Hippocampal formation (tissue), 2 donors: ENCODE results near the gene WFDC8.
"Not testable (repeated sequence)": the region's sequence is repeated elsewhere in the genome, so short reads cannot be mapped to it uniquely, and the experiment has no call there.

Experiments used
- DNase-seq, 2 donors: peaks; one replicate each; lab custom pipeline; 2025; lab: John Stamatoyannopoulos, UW

Gene WFDC8

GRCh38 chr20:45579184-45579583 is at the start of gene WFDC8:
WFDC8 (minus strand) TSS chr20:45579284; CDS start chr20:45579247, 37 bp downstream.
- no peak for DNase-seq

GRCh38 chr20:45626540-45626939 is 47.5 kb upstream of the WFDC8 start:
- no peak for DNase-seq

- DNase-seq: no peak
Observed at GRCh38 chr20:45621593-45621992, 42.5 kb upstream of the WFDC8 start.

GRCh38 chr20:45617591-45617990 is 38.5 kb upstream of the WFDC8 start:
- DNase-seq: no peak

- no peak for DNase-seq
Observed at GRCh38 chr20:45612314-45612713, 33.2 kb upstream of the WFDC8 start.

- no peak for DNase-seq
Observed at GRCh38 chr20:45611054-45611453, 32.0 kb upstream of the WFDC8 start.

GRCh38 chr20:45607810-45608209 is 28.7 kb upstream of the WFDC8 start:
- DNase-seq: no peak

- no peak for DNase-seq
Observed at GRCh38 chr20:45595235-45595634, 16.2 kb upstream of the WFDC8 start.

- no peak for DNase-seq
Observed at GRCh38 chr20:45593498-45593897, 14.4 kb upstream of the WFDC8 start.

GRCh38 chr20:45592574-45593189 is 13.6 kb upstream of the WFDC8 start:
- DNase-seq: no peak

- DNase-seq: no peak
Observed at GRCh38 chr20:45589725-45590124, 10.6 kb upstream of the WFDC8 start.

- no peak for DNase-seq
Observed at GRCh38 chr20:45588800-45589199, 9.7 kb upstream of the WFDC8 start.

- DNase-seq: not testable (repeated sequence)
Observed at GRCh38 chr20:45585986-45586385, 6.9 kb upstream of the WFDC8 start.

- DNase-seq: not testable (repeated sequence)
Observed at GRCh38 chr20:45584294-45584693, 5.2 kb upstream of the WFDC8 start.

- DNase-seq: no peak
Observed at GRCh38 chr20:45583502-45583901, 4.4 kb upstream of the WFDC8 start.

- no peak for DNase-seq
Observed at GRCh38 chr20:45581702-45582101, 2.6 kb upstream of the WFDC8 start.

- DNase-seq: no peak
Observed at GRCh38 chr20:45578231-45578630, 853 bp downstream of the WFDC8 start.

GRCh38 chr20:45576995-45577394 is 2.1 kb downstream of the WFDC8 start:
- DNase-seq: no peak

- DNase-seq: no peak
Observed at GRCh38 chr20:45575931-45576330, 3.2 kb downstream of the WFDC8 start.

GRCh38 chr20:45569650-45570049 is 9.4 kb downstream of the WFDC8 start:
- not testable (repeated sequence) for DNase-seq

- DNase-seq: no peak
Observed at GRCh38 chr20:45564760-45565276, 14.3 kb downstream of the WFDC8 start.

- DNase-seq: no peak
Observed at GRCh38 chr20:45555198-45555597, 23.9 kb downstream of the WFDC8 start.

- no peak for DNase-seq
Observed at GRCh38 chr20:45552456-45552855, 26.6 kb downstream of the WFDC8 start.

GRCh38 chr20:45550765-45551164 is 28.3 kb downstream of the WFDC8 start:
- DNase-seq: no peak
